Measurements from ENCODE around the gene HOXB1.

The HOXB1 gene

GRCh38 chr17:48514477-48514876 is 16.3 kb downstream of the HOXB1 start:
- DNase-seq (ENCODE audit: extremely low spot score), result no peak
- POLR2A ChIA-PET, result no interaction called here
- CTCF ChIA-PET, result interaction anchor here (1.0 kb wide), 1 partner anchor 13 kb away, joined by 3 read pairs; no protein-coding TSS in a partner anchor
- TF ChIP-seq FOXA1 (IDR thresholded peaks at IDR 0.05) (no peak), SP1 (IDR thresholded peaks at IDR 0.05) (no peak), ELF4 (IDR thresholded peaks at IDR 0.05) (no peak), TARDBP (IDR thresholded peaks at IDR 0.05) (no peak), ZNF384 (IDR thresholded peaks at IDR 0.05) (no peak), PKNOX1 (IDR thresholded peaks at IDR 0.05) (no peak), L3MBTL2 (conservative IDR thresholded peaks at IDR 0.05) (no peak), FOXM1 (IDR thresholded peaks at IDR 0.05; ENCODE audit: borderline replicate concordance) (no peak), ARNT (IDR thresholded peaks at IDR 0.05) (no peak), CTBP1 (IDR thresholded peaks at IDR 0.05; ENCODE audit: borderline replicate concordance) (no peak), BHLHE40 (IDR thresholded peaks at IDR 0.05; ENCODE audit: borderline replicate concordance) (no peak), LEF1 (IDR thresholded peaks at IDR 0.05; ENCODE audit: borderline replicate concordance) (no peak), HDGF (IDR thresholded peaks at IDR 0.05; ENCODE audit: borderline replicate concordance) (no peak), SUZ12 (IDR thresholded peaks at IDR 0.05) (no peak), FOXK2 (IDR thresholded peaks at IDR 0.05) (no peak)

- CTCF ChIA-PET, result interaction anchor here (0.7 to 1.0 kb wide), 2 partner anchors 13 to 20 kb away, joined by 3 read pairs; no protein-coding TSS in a partner anchor
- POLR2A ChIA-PET, result no interaction called here
These were observed 16.9 kb downstream of the HOXB1 start for GRCh38 chr17:48513666-48514455.

GRCh38 chr17:48513097-48513496 is 17.7 kb downstream of the HOXB1 start:
- CTCF ChIA-PET, result interaction anchor here (0.7 kb wide), 1 partner anchor 19 kb away, joined by 3 read pairs; no protein-coding TSS in a partner anchor
- POLR2A ChIA-PET, result no interaction called here
- TF ChIP-seq FOXK2 (IDR thresholded peaks at IDR 0.05), result no peak
- TF ChIP-seq BHLHE40 (IDR thresholded peaks at IDR 0.05; ENCODE audit: borderline replicate concordance), result no peak
- no peak for TF ChIP-seq L3MBTL2 (conservative IDR thresholded peaks at IDR 0.05)
- TF ChIP-seq NFRKB (IDR thresholded peaks at IDR 0.05), result no peak
- TF ChIP-seq FOXM1 (IDR thresholded peaks at IDR 0.05; ENCODE audit: borderline replicate concordance), result no peak
- TF ChIP-seq SP1 (IDR thresholded peaks at IDR 0.05), result no peak
- TF ChIP-seq ARNT (IDR thresholded peaks at IDR 0.05), result no peak
- TF ChIP-seq PKNOX1 (IDR thresholded peaks at IDR 0.05), result no peak
- TF ChIP-seq FOXA1 (IDR thresholded peaks at IDR 0.05), result no peak
- no peak for TF ChIP-seq HDGF (IDR thresholded peaks at IDR 0.05; ENCODE audit: borderline replicate concordance)
- TF ChIP-seq ZNF384 (IDR thresholded peaks at IDR 0.05), result no peak
- TF ChIP-seq CTBP1 (IDR thresholded peaks at IDR 0.05; ENCODE audit: borderline replicate concordance), result no peak
- TF ChIP-seq TARDBP (IDR thresholded peaks at IDR 0.05), result no peak
- TF ChIP-seq SUZ12 (IDR thresholded peaks at IDR 0.05), result no peak
- TF ChIP-seq ELF4 (IDR thresholded peaks at IDR 0.05), result no peak
- no peak for TF ChIP-seq LEF1 (IDR thresholded peaks at IDR 0.05; ENCODE audit: borderline replicate concordance)
- DNase-seq (ENCODE audit: extremely low spot score), result no peak

More at GRCh38 chr17:48513666-48514455, 16.9 kb downstream of the HOXB1 start:
- DNase-seq (ENCODE audit: extremely low spot score), result no peak
- TF ChIP-seq ARNT (IDR thresholded peaks at IDR 0.05), result no peak
- no peak for TF ChIP-seq SUZ12 (IDR thresholded peaks at IDR 0.05)
- TF ChIP-seq NFRKB (IDR thresholded peaks at IDR 0.05), result no peak
- no peak for TF ChIP-seq HDGF (IDR thresholded peaks at IDR 0.05; ENCODE audit: borderline replicate concordance)
- no peak for TF ChIP-seq FOXK2 (IDR thresholded peaks at IDR 0.05)
- no peak for TF ChIP-seq SP1 (IDR thresholded peaks at IDR 0.05)
- TF ChIP-seq TARDBP (IDR thresholded peaks at IDR 0.05), result no peak
- TF ChIP-seq CTBP1 (IDR thresholded peaks at IDR 0.05; ENCODE audit: borderline replicate concordance), result no peak
- no peak for TF ChIP-seq ZNF384 (IDR thresholded peaks at IDR 0.05)
- no peak for TF ChIP-seq LEF1 (IDR thresholded peaks at IDR 0.05; ENCODE audit: borderline replicate concordance)
- TF ChIP-seq PKNOX1 (IDR thresholded peaks at IDR 0.05), result no peak
- TF ChIP-seq FOXM1 (IDR thresholded peaks at IDR 0.05; ENCODE audit: borderline replicate concordance), result no peak
- no peak for TF ChIP-seq FOXA1 (IDR thresholded peaks at IDR 0.05)
- no peak for TF ChIP-seq ELF4 (IDR thresholded peaks at IDR 0.05)
- no peak for TF ChIP-seq BHLHE40 (IDR thresholded peaks at IDR 0.05; ENCODE audit: borderline replicate concordance)
- no peak for TF ChIP-seq L3MBTL2 (conservative IDR thresholded peaks at IDR 0.05)

- TF ChIP-seq SUZ12 (IDR thresholded peaks at IDR 0.05) (no peak), ARNT (IDR thresholded peaks at IDR 0.05) (no peak), NFRKB (IDR thresholded peaks at IDR 0.05) (no peak), CTBP1 (IDR thresholded peaks at IDR 0.05; ENCODE audit: borderline replicate concordance) (no peak), ZNF384 (IDR thresholded peaks at IDR 0.05) (no peak), PKNOX1 (IDR thresholded peaks at IDR 0.05) (no peak), L3MBTL2 (conservative IDR thresholded peaks at IDR 0.05) (no peak), SP1 (IDR thresholded peaks at IDR 0.05) (no peak), TARDBP (IDR thresholded peaks at IDR 0.05) (no peak), FOXK2 (IDR thresholded peaks at IDR 0.05) (no peak), HDGF (IDR thresholded peaks at IDR 0.05; ENCODE audit: borderline replicate concordance) (no peak), BHLHE40 (IDR thresholded peaks at IDR 0.05; ENCODE audit: borderline replicate concordance) (no peak), FOXA1 (IDR thresholded peaks at IDR 0.05) (no peak), LEF1 (IDR thresholded peaks at IDR 0.05; ENCODE audit: borderline replicate concordance) (no peak), FOXM1 (IDR thresholded peaks at IDR 0.05; ENCODE audit: borderline replicate concordance) (no peak), ELF4 (IDR thresholded peaks at IDR 0.05) (no peak)
- DNase-seq (ENCODE audit: extremely low spot score), result no peak
- POLR2A ChIA-PET, result no interaction called here
- CTCF ChIA-PET, result interaction anchor here (0.6 kb wide), 2 partner anchors 12 to 159 kb away, joined by 3 to 4 read pairs; no protein-coding TSS in a partner anchor
These were observed 19.8 kb downstream of the HOXB1 start for GRCh38 chr17:48510761-48511604.

All from HEK293T (cell line).